ENCODE data around the gene CDK14. TPM values are rescaled to one million over a fixed set of nuclear protein-coding genes. Genes with fewer than 3 reads are reported as not detected.

The CDK14 gene
- total and polyA plus RNA-seq, 10 of the 15 experiments (the other 5 are each of a cell fraction or from before 2014, with no cell fraction given), result 6.5 to 61.3 (median 24.2) TPM

- H3K4me1 ChIP-seq (ENCODE audit: control insufficient read depth, insufficient read depth, low read length), result no peaks in the 10 kb centered on the region
- ChIA-PET SMC1A (ENCODE audit: uncharacterized antibody, unreplicated experiment) (interaction anchor here (0.6 to 1.4 kb wide), 2 partner anchors 19 to 79 kb away, joined by 3 read pairs; no protein-coding TSS in a partner anchor), POLR2A (no interaction called here), RAD21 (ENCODE audit: unreplicated experiment) (no interaction called here), CTCF (interaction anchor here (1.3 kb wide), 1 partner anchor 14 kb away, joined by 3 read pairs; no protein-coding TSS in a partner anchor)
- 87% methylated on average over 5 of the region's 5 CpGs for WGBS (ENCODE audit: insufficient coverage, insufficient replicate concordance, low lambda C conversion rate, missing lambda C conversion rate)
- H3K27me3 ChIP-seq (replicated peaks in 1 of 2; ENCODE audit: control insufficient read depth in 2 of 2, insufficient read depth in 2 of 2, low read length in 1 of 2), result no peaks in the 10 kb centered on the region
- H3K4me3 ChIP-seq, result no peak overlapping the region
- no TSS peak for BruUV-seq (replicated peaks)
- H2AFZ ChIP-seq (ENCODE audit: control insufficient read depth, low read depth, low read length), result no peak overlapping the region
- H3K27ac ChIP-seq (ENCODE audit: control insufficient read depth, insufficient read depth), result no peak overlapping the region
- H4K20me1 ChIP-seq (ENCODE audit: control insufficient read depth, insufficient read depth), result no peaks in the 10 kb centered on the region
- no peaks in the 10 kb centered on the region for H3K9me3 ChIP-seq (replicated peaks; ENCODE audit: control insufficient read depth, insufficient read depth, low read length)
- H3K9ac ChIP-seq (ENCODE audit: control insufficient read depth, insufficient read depth, low read length), result no peak overlapping the region
- FAIRE-seq (no peak), ATAC-seq (no peak), DNase-seq (ENCODE audit: low read depth, low spot score) (no peak)
- H3K36me3 ChIP-seq (ENCODE audit: control insufficient read depth in 2 of 2, insufficient read depth in 2 of 2, low read length in 1 of 2), result no peaks in the 10 kb centered on the region
- no peaks in the 10 kb centered on the region for H3K79me2 ChIP-seq (ENCODE audit: control insufficient read depth, insufficient read depth, low read length)
- in situ Hi-C loops (cut with MboI) (no loop called here), intact Hi-C loops (cut with micrococcal nuclease; ENCODE audit: unreplicated experiment) (no loop called here)
- no peak overlapping the region for H3K4me2 ChIP-seq (ENCODE audit: control insufficient read depth, insufficient read depth)
- TF ChIP-seq CREB1 (IDR thresholded peaks at IDR 0.05; ENCODE audit: low read depth) (no peak), NR2C1 (IDR thresholded peaks at IDR 0.05) (no peak), SUZ12 (IDR thresholded peaks at IDR 0.05; ENCODE audit: unreplicated experiment) (no peak), ZNF207 (IDR thresholded peaks at IDR 0.05; ENCODE audit: borderline replicate concordance) (no peak), ESRRA (IDR thresholded peaks at IDR 0.05; ENCODE audit: low read length) (no peak), TCF3 (IDR thresholded peaks at IDR 0.05; ENCODE audit: borderline replicate concordance, insufficient read depth, low read depth, low read length) (no peak), ZNF24 (IDR thresholded peaks at IDR 0.05) (no peak), E4F1 (IDR thresholded peaks at IDR 0.05; ENCODE audit: borderline replicate concordance, partially characterized antibody) (no peak), ZNF592 (IDR thresholded peaks at IDR 0.05) (no peak), ZSCAN29 (IDR thresholded peaks at IDR 0.05) (no peak), JUNB (IDR thresholded peaks at IDR 0.05) (no peak), ZBTB11 (CRISPR knock-in tag; IDR thresholded peaks at IDR 0.05) (no peak)
Measured at GRCh38 chr7:91182819-91183764, 587.0 kb downstream of the CDK14 start.

All from GM12878 (cell line).